Measurements from ENCODE around the gene LEPROT.

DNA sequence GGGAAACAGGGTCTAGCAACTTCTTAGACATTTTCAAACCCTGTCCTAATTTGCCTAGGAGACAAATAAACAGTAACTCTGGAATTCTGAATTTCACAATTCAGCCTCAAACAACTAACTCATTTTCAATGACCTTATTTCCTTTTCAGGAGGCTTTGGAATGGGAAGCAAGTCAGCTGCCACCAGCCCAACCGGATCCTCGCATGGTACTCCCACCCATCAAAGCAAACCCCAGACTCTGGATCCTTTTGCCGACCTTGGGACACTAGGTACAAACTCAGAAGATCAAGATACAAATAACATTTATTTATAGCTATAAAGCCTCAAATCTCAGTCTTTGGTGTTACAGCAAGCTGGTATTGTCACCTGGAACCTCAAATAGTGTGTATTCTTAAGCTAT, 18.9 kb upstream of the LEPROT start:
- TF ChIP-seq, protein P1, sequence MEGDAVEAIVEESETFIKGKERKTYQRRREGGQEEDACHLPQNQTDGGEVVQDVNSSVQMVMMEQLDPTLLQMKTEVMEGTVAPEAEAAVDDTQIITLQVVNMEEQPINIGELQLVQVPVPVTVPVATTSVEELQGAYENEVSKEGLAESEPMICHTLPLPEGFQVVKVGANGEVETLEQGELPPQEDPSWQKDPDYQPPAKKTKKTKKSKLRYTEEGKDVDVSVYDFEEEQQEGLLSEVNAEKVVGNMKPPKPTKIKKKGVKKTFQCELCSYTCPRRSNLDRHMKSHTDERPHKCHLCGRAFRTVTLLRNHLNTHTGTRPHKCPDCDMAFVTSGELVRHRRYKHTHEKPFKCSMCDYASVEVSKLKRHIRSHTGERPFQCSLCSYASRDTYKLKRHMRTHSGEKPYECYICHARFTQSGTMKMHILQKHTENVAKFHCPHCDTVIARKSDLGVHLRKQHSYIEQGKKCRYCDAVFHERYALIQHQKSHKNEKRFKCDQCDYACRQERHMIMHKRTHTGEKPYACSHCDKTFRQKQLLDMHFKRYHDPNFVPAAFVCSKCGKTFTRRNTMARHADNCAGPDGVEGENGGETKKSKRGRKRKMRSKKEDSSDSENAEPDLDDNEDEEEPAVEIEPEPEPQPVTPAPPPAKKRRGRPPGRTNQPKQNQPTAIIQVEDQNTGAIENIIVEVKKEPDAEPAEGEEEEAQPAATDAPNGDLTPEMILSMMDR (conservative IDR thresholded peaks at IDR 0.05; ENCODE audit: low read depth, low read length): no peak
- no peak for TF ChIP-seq EZH2 (IDR thresholded peaks at IDR 0.05; ENCODE audit: low read length, unreplicated experiment)

All from PC-3 (cell line).